Activated CD4-positive, alpha-beta T cell treated with anti-CD3 and anti-CD28 coated beads for 24 hours (primary cell): ENCODE measurements around the gene PKNOX2.

Source experiments
- DNase-seq, 2 donors: peaks; one replicate each; pipeline ENCODE4 v3.0.0-alpha.2; 2020; ENCODE audit warnings: low read depth in 2 of 2

The PKNOX2 gene

GRCh38 chr11:125468025-125468424 is 303.5 kb downstream of the PKNOX2 start:
- no peak for DNase-seq

GRCh38 chr11:125468852-125469251 is 304.3 kb downstream of the PKNOX2 start:
- no peak for DNase-seq

- DNase-seq: no peak
These were observed 305.8 kb downstream of the PKNOX2 start for GRCh38 chr11:125470355-125470754.

- DNase-seq: no peak
These were observed 312.2 kb downstream of the PKNOX2 start for GRCh38 chr11:125476721-125477120.

- DNase-seq: no peak
These were observed 314.6 kb downstream of the PKNOX2 start for GRCh38 chr11:125479137-125479536.

GRCh38 chr11:125481531-125481930 is 317.0 kb downstream of the PKNOX2 start:
- DNase-seq: no peak
